Glomerular visceral epithelial cell (primary cell): Measurements from ENCODE around the gene PLA2G2C.
"Not testable (repeated sequence)": the region's sequence is repeated elsewhere in the genome, so short reads cannot be mapped to it uniquely, and the experiment has no call there.

ENCODE experiments used
- DNase-seq: peaks from one replicate; pipeline ENCODE4 v3.0.0-alpha.2; 2016; ENCODE audit errors: extremely low spot score

Gene PLA2G2C

GRCh38 chr1:20130518-20130917 is 55.8 kb downstream of the PLA2G2C start:
- DNase-seq, result not testable (repeated sequence)

DNA sequence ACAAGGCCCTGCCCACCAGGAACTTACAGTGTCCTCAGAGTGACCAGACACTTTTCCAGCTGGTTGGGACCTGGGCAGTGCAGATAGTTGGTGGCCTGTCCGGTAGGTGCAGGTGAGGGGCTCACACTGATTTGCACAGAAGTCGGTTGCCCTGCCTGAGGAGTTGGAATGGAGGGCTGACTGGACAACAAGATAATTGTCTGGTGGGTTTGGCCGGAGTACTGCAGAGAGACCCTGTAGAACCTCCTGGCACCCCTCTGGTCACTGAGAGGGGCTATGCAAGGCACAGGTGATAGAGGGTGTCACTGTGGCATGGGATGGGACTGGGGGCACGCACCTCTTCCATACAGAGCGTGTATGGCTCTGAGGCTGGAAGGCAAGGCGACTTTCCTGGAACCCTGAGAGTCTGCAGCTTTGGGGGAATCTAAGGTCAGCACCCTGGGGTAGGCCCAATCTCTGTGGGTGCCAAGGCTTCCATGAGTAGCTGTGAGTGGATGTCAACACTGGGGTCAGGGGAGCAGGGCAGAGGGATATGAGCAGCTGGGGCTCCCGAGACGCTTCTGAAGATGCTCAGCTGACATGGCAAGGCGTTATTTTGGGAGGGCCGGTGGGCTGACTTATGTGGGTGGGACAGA is 59.4 kb downstream of the PLA2G2C start:
- DNase-seq, result no peak

DNA sequence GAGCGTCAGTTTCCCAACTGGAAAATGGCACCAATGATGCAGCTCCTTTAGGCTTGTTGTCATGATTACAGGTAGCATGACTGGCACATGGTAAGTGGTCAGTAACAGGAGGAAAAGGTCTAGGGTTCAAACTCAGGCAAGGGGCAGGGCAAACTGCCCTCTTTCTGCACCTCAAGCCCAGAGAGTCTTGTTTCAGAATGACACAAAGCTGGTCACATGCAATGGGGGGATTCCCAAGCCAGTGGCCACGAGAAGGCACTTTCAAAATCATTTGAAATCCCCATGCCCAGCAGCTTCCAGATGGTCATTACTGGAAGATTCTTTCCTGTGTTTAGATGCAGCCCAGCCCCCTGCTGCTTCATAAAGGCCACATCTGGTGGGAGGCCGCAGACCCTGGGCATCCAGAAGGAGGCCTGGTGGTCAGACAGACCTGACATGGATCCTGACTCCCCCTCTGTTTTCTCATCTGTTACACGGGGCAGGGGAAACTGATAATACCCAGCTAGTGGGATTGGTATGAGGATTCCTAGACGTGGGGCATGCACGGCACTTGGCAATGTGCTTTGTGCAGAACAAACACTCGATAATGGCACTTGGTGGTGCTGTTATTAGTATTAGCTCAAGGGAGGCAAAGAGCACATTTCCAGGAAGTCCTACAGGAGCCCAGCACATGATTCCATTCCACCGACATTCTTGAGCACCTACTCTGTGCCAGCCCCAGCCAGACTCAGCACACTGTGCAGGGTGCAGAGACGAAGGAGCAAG is 60.1 kb downstream of the PLA2G2C start:
- DNase-seq, result no peak

- no peak for DNase-seq
Observed at GRCh38 chr1:20125100-20125499, 61.2 kb downstream of the PLA2G2C start.

DNA sequence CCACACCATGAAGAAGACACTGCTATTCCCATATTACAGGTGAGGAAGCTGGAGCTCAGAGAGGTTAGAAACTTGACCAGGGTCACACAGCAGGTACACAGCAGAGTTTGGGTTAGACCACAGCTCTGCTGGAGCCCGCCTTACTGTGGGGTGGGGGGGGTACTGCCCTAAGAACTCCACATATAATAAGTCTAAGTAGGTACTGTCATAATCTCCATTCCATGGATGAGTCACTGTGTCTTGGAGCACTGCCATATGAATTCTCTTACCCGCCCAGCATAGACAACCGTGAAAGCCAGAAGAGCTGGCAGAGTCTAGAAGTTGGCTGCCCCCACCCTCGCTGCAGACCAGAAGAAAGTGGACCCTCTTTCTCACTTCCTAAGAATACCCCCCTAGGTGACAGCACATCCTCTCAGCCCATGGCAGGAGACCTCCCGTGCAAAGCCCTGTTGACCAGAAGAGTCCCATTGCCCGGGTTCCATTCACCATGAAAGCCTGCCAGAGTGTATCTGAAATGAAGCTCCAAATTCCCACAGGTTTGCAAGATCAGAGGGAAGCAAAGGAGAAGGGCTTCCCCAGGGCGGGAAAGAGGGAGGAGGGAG is 61.8 kb downstream of the PLA2G2C start:
- DNase-seq, result peak; percentile 71

DNA sequence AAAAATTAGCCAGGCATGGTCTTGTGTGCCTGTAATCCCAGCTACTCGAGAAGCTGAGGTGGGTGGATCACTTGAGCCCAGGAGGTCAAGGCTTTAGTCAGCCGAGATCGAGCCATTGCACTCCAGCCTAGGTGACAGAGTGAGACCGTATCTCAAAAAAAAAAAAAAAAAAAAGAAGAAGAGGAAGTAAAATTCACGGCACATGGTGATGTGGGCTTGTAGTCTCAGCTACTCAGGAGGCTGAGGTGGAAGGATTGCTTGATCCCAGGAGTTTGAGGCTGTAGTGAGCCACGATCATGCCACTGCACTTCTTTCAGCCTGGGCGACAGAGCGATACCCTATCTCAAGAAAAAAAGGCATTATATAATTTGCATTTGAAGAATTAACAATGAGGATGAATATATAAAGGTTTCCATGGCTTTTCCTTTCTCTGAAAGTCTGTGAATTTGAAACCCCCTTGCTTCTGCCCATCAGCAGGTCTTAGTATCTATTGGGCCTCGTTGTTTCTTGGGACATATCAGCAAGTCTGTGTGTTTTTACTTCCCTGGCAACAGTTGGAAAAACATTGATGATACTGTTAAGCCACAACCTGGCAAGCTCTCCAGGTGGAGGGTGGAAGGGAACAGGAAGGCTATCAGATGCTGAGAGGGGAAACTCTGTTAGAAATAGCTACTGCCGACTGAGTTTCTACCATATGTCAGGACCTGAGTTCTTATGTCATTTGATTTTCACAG is 62.4 kb downstream of the PLA2G2C start:
- DNase-seq, result no peak

DNA sequence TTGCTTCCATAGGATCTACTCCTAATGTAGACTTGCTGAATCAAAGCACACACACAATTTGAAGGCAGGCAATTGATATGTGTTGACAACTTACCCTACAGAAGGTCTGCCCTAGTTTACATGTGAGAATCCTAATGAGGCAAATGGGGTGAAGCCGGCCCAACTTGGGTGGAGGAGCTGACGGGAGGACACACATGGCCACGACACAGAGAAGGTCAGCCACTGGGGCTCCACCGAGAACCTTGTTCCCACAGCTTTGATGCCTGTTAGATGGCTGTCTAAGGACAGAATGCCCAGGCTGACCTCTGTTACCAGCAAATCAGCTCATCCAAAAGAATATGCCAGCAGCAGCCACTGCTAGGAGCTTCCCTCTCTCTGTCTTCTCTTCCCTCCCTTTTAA is 65.5 kb downstream of the PLA2G2C start:
- DNase-seq, result no peak

DNA sequence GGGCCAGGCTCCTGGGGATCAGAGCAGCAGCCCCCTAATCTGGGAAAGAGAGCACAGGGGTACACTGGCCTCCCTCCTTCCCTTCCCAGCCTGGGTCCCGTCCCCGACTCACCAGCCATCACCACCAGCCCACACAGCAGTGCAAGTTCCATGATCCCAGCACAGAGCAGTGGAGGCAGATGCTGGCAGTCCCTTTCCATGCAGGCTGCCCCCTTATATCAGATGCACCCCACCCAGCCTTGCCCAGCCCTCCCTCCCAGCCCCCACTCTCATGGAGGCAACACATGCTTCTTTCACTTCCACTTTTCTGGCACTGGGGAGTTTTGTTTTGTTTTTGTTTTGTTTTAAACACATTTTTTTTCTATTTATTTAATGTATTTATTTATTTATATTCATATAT is 67.0 kb downstream of the PLA2G2C start, which contains the start of gene PLA2G2D:
Gene PLA2G2D, minus strand, starts transcription at position 190 of the 400 bp plus-strand sequence. Its CDS starts 38 bp downstream, at position 152.
- DNase-seq, result no peak

- DNase-seq, result no peak
Observed at GRCh38 chr1:20117236-20117635, 69.1 kb downstream of the PLA2G2C start.

DNA sequence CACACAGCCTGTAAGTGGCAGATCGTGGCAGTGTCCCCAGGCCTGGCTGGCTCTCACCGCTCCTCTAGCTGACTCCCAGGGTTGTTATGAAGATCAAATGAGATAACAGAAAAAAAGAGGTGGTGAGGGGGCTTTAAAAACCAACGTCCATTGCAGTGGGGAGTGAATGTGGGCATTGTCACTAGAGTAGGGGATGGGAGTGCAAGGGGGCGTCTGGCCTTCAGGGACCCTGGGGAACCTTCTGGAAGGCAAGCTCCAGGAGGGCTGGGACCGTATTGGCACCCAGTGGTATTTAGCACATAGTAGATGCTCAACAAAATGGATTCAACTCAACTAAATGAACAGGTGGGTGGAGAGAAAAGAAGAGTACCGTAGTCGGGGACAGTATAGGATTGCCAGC is 70.4 kb downstream of the PLA2G2C start:
- DNase-seq, result no peak

- no peak for DNase-seq
Observed at GRCh38 chr1:20115479-20115878, 70.8 kb downstream of the PLA2G2C start.

GRCh38 chr1:20114021-20114648 is 72.2 kb downstream of the PLA2G2C start:
- no peak for DNase-seq
